GM21360 (cell line): ENCODE measurements around the gene TPM2.

ENCODE experiments used
- ATAC-seq: cut with Tn5 transposase; IDR thresholded peaks from one replicate; pipeline ENCODE4 v1.9.1; 2021; ENCODE audit warnings: mild to moderate bottlenecking, moderate library complexity; ENCODE audit not compliant: unreplicated experiment

TPM2 gene

DNA sequence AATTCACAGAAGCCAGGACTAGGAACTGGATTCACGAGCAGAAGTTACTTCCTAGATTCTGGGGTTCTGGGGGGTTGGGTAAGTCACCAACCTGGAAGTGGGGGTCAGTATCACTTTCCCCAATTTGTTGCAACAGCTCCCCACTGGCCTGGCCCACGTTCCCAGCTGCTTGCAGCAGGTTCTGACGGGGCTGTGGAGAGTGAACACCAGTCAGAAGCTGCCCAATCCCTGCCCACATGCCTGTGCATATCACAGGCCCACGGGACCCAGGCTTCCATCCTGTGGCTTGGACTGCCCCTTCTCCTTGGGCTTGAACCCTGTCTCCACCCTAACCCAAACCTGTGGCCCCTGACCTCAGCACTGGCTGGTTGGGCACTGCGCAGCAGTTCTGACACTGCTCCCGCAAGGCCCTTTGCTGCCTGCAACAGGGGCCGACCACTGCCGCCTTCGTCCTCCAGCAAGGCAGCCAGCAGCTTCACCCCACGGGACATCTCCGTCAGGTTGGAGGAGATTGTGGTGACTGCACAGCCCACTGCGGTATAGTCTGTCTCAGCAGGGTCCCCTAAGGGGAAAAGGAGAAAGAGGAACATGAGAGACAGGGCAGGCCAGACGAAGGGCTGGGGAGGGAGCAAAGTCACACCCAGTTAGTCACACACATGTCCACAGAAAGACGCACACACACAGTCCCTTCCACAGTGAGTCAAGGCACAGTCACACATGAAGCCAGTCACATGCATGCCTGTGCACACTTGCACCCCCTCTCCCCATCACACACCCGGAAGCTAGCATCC, 29.2 kb upstream of the TPM2 start:
- no peak for ATAC-seq

DNA sequence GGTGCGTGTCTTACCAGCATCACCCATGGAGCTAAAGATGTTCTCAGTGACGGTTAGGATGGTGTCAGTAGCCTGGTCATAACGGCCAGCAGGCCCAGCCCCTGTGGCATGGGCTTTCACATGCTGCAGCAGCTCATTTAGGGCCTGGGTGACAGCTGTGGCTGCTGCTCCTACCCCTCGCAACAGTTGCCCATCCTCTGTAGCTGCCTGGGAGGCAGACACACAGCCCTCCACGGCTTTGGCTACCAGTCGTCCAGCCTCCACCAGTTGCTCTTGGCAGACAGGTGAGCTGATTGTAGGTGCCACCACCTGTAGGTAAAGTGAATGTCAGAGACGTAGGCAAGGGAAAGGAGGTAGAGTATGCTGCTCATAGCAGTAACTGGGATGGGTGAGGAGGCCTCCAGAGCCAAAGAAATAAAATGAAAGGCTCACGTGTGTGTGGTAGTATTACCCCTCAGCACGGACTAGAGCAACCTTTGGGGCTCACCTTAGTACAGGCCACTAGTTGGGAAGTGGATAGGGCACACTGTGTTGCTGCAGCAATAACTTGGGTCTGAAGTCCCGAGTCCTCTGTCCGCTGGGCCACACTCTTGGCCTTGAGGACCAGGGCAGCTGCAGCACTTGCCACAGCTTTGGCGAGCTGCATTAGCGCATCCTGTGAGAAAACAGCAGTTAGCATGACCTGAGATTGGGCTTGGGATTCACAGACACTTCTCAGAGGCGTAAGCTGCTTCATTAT, 27.6 kb upstream of the TPM2 start:
- no peak for ATAC-seq

DNA sequence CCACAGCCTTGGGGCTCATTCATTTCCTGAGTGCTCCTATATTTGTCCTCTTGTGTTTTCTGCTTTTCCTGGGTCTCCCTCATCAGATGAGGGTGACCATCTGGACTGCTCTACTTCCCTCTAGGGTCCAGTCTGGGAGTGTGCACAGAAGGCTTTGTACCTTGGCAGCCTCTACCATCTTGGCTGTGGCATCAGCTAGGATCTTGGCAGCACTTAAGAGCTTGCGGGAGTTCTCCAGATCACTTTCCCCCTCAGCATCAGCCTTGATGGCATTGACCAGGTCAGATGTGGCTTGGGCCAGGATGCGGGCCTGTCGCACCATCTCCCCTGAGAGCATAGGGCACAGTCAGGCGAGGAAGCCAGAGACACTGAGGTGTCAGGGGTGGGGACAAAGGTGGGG, 26.5 kb upstream of the TPM2 start:
- ATAC-seq = no peak

DNA sequence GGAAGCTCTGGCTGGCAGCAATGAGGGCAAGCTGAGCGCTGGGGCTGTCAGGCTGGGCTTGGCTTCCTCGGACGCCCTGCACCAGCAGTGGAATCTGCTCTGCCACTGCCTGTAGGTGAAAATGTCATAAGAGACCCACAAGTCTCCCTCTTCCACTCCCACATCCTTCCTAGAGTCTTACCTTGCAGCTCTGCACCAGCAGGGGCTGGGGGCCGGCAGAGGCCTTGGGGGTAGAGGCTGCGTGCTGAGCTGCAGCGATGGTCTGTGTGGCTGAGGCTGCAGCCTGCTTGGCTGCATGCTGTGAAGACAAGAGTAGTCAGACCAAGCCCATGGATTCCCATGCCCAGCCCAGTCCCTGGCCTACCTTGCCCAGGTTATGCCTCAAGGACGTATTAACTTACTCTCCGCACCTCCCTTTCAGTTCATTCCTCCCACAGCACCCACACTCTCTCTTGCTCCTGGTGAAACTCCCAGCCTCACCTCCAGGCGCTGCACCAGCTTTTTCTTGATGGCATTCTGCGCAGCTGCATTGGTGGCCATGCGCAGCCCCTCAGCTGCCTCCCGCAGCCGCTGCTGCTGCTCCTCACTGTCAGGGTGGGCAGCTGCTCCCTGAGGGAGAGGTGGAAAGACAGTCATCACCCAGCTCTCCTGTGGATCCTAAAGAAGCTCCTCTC, 25.0 kb upstream of the TPM2 start:
- ATAC-seq = no peak

DNA sequence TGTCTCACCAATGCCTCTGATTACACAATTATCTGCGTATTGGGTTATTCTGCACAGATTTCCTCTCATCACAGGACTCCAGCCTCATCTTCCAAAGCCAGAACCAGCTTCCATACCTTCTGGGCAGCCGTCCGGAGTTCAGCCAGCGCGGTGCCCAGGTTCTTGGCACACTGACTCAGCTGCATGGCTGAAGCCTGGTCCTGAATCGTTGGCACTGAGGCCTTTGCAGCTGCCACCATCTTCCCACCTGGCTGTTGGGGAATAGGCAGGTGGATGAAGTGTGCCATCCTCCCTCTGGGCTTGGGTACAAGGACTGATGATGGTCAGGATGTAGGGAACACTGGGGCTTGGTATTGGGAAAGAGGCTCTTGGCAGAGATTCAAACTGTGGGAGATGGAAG, 24.4 kb upstream of the TPM2 start:
- ATAC-seq = no peak

DNA sequence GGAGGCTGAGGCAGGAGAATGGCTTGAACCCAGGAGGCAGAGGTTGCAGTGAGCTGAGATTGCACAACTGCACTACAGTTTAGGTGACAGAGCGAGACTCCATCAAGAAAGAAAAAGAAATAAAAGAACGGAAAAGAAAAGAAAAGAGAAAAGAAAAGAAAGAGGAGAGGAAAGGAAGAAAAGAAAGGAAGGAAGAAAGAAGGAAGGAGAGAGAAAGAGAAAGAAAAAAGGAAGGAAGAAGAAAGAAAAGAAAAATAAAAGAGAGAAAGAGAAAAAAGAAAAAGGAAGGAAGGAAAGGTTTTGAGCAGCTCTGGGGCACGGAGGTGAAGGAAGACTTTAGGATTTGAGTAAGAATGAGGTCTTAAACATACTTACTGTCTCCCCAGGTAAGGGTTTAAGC, 23.9 kb upstream of the TPM2 start:
- no peak for ATAC-seq

DNA sequence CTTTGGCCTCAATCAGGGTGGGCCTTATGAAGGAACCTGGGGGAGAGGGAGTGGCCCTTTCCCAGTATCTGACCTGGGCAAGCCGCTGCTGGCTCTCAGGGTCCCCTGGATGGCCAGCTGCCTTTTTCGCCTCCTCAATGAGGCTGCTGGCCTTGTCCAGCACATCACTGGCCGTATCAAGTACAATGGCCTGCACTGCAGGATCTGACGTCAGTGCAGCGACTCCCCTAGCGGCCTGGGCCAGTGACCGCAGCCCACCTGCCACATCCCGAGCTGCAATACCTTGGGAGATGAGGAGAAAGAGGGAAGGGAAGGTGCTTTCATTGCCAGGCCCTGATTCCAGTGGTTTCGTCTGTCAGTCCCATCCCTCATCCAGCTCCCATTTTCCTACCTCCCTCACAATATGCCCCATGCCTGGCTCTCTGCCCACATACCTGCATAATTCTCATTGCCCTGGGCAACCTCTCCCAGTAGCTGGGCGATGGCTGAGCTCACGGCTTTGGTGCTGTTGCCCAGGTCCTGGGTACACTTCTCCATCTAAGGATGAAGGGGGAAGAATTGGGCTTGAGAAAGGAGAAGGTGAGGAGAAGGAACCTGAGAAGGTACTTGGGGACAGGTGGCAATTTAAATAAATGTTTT, 23.2 kb upstream of the TPM2 start:
- no peak for ATAC-seq

DNA sequence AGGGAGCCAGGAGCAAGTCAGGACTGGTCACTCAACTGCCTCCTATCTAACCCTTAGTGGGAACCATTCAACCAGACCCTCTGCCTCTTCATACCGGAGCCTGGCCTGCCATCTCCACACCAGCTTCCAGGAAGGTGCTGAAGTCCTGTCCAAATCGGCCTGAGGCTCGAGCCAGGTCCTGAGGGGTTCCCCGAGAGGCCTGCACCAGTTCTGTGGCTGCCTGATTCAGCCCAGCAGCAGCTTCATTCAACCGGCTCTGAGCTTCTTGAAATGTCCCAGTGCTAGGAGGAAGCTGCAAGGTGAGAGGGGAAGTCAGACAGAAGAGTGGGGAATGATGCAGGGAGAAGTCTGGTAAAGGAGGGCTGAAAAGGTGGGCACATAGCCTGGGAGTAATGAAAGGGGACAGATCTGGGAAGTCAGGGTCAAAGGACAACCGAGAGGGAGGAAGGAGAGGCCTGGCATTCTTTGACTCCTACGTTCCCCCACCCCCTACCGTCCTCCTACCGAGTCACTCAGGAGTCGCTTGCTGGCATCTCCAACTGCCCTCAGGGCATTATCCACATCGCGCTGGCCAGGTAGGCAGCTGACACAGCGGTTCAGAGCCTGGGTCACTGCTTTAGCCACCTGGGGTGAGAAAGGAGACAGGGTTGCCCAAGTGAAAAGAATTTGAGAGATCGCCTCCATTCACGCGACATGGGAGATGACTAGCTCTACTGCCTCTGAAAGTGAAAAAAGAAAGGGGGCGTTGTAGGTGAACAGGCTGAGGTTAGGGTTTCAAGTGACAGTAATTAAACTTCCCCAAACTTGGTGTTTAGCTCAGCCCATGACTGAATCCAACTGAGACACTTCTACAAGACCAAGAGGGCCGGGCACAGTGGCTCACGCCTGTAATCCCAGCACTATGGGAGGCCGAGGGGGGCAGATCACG, 22.0 kb upstream of the TPM2 start:
- no peak for ATAC-seq

DNA sequence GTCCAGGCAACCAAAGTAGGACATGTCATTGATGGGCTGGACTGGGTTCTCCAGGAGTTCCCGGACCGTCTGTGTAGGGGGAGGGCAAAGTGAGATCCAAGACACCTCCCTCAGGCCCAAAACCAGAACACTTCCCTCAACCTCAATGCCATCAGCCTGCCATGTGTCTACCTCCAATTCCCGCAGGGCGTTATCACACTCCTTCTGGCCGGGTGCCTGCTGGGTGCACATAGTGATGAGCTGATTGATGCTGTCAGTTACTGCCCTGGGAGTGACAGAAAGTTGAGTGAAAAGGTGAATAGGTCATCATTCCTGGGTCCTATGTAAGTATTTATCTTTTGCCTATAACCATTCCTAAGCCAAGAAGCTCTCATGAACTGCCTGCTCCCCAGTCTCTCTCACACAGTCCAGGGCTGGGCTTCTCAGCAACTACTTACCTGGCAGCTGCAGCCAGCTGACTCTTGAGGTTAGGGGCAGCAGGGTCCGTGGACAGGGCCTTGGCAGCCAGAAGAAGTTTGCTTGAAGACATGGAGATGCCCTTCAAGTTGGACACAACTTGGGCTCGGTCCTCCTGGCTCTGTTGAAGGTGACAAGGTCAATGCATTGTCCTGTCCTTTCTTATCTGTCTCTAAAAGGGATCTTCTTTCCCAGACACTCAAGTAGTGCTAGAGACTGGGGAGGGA, 21.2 kb upstream of the TPM2 start:
- no peak for ATAC-seq

DNA sequence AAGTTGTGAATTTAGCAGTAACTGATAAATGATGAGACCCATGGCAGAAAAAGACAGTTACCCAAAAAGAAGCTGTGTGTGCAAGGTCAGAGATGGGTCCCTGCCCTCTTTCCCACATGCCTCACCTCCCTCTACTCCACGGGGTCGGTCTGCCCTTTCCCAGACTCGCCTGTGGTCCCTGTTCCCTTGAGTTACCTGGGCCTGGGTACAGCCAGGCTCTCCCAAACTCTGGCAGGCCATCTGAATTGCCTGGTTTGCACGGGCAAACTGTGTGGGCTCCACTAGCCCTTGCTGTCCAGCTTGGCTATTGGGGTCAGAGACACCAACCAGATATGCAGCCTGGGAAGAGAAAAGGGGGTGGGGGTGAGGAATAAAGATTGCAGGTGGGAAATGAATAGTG, 18.4 kb upstream of the TPM2 start:
- no peak for ATAC-seq

DNA sequence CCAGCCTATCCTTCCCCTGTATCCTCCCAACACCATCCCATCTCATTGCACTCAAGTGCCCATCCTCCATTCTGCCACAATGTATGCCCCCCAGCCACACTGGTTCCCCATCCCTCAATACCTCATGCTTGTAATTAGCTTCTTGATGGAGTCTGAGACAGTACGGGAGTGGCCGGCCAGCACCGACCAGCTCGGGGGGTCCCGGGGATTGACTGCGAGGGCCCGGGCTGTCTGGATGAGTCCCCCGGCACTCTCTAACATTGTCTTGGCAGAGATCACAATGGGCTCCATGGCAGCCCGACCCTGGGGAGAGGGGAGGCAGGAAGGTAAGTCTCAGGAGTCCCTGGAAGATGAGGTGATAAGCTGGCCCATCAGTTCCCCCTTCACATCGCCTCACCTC, 17.2 kb upstream of the TPM2 start:
- no peak for ATAC-seq

DNA sequence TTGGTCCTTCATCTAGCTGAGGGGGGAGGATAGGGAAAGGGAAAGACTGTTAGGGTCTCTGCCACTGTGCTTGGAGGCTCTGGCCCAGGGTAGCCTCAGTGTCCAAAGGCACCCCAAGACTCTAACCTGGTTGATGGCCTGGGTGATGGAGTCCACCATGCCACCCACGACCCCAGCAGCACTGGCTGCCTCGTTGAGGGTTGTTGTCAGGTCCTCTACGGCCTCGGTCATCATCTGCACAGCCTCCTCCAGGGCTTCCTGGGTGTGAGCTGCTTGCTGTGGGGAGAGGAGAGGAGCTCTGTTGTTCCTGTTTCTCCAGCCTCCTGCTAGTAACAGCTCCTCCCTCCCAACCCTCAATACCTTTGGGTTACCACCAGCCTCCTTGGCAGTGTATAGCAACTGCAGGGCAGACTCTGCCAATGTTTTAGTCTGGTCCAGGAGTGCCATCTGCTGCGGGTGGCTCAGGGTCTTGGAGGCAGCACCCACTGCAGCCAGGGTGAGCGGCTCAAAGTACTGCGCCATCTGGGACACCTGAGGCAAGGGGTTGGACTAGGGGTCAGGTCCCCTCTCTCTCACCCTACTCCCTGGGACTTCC, 16.2 kb upstream of the TPM2 start:
- ATAC-seq = no peak

DNA sequence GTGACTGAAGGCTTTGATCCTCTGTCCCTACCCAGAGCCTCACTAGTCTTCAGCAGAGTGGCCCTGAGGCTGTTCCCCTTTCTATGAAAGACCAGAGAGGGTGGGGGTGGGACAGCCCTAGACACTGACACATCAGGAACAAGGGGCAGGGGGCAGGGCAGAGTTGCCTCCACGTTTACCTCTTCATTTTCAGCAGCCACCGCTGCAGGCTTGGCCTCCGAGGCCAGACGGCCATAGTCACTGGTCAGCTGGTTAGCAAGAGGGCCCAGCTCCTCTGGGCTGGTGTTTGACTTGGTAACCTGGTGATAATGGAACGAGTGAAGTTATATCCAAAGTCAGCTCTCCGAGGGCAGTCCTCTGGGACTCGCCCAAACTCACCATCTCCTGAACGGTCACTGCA, 15.6 kb upstream of the TPM2 start:
- ATAC-seq = no peak

DNA sequence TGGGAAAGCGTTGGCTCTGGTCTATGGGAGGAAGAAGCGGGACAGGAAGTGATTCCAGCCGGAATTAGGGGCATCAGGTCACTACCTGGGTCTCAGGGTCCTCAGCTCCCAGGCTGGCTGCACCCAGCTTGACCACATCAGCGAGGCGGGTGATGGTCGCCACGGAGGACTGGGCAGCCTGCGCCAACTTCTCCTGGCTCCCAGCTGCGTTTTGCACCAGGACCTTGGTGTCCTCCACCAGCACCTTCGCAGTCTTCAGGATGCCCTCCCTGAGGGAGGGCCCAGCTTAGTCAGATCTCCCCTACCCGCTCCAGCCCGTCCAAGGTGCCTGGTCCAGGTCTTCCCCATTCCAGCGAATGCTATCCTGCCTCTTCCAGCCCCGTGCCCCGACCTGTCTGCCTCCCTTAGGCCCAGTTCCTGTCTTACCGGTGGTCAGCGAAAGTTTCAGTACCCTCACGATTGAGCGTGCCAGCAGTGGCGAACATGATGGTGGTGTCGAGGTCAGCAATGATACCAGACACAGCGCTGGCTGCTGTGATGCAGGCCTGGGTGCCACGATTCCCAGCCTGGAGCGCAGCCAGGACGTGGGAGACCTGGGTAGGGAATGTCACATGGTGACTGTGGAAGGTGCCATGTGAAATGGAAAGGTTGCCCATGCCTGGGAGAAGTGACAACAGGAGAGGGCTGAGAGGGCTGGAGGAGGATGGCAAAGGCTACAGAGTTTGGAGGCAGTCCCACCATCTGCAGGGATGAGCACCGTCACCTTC, 14.4 kb upstream of the TPM2 start:
- no peak for ATAC-seq

DNA sequence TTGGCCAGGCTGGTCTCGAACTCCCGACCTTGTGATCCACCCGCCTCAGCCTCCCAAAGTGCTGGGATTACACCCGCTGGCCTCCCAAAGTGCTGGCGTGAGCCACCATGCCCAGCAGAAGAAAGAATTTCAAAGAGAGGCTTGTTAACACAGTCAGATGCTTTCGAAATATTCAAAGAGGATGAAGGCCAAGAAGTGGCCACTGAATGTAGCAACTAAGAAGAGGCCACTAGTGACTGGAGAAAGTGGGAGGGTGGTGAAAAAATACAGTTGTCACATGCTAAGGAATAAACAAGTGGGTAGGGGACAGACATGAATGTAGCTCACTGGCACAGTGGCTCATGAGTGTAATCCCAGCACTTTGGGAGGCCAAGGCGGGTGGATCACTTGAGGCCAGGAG, 13.0 kb upstream of the TPM2 start:
- no peak for ATAC-seq

DNA sequence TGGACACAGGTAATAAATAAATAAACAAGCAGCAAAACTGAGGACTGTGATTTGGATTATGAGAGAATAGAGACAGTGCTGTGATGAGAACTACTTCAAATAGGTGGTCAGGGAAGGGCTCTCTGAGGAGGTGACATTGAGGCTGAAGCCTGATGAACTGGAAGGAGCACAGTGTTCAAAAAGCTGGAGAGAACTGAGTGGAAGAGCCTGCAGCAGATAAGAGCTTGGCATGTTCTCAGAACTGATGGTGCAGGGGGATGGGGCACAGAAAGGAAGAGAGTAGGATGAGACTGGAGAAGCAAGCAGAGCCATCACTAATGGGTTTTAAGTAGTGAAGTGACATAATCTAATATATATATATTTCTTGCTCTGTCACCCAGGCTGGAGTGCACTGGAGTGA, 11.2 kb upstream of the TPM2 start:
- ATAC-seq = no peak

DNA sequence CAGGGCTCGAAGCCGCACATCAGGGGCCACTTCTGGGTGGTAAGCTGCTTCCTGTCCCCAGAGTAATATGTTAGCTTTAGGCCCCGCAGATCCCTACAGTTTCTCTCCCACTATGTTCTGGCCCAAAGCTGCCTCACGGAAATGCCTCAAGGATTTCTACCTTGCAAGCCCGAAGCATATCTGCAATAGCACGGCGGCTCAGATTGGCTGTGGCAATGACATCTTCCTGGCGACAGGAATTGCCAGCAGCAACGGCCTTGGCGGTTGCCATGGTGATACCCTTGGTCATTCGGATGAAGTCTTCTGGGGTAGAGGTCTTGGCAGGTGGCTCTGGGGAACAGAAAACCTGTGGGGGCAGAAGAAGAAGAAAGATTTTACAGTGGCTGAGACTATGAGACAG, 10.3 kb upstream of the TPM2 start:
- no peak for ATAC-seq

DNA sequence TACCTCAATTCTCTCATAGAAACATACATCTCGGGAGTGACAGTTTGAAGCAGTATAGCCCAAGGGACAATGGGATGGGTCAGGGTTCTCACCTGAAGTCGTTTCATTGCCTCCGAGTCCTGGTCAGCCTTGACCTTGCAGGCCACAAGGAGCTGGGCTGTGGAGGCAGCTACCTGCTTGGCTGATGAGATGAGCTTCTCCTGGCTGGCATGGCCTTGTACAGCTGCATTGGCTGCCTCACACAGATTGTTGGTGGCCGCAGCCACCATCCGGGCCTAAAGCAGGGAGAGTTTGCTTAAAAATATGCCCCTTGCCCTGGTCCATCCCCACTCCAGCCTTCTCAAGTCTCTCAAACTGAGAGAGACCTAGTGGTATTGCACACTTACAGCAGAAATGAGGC, 8.5 kb upstream of the TPM2 start:
- ATAC-seq = no peak

DNA sequence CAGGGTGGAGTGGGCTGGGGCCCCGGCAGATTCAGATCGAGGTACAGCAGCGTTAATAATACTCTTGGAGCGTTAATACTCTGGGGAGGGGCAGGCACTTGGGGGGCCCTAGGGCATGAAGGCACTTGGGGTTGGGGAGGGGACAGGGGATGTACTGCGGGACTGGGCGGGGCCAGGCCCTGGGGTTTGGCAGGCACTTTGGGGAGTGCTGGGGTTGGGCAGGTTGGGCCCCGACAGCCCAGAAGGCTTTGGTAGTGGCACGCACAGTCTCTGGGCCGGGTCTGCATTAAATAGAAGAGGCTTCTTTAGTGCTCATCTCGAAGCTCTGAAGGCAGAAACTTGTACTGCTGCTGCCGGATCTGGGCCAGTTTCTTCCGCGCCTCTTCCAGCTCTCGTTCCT, 7.8 kb upstream of the TPM2 start:
- no peak for ATAC-seq
